Neural progenitor cell (in vitro differentiated cells): Measurements from ENCODE around the gene LACTBL1.

Experiments
- CTCF ChIP-seq: fragments of 200-600 bp; sonication (generic); IDR thresholded peaks from 2 replicates; pipeline ENCODE4 v1.5.1; 2017; ENCODE audit warnings: antibody characterized with exemption, mild to moderate bottlenecking
- EZH2phosphoT487 ChIP-seq: fragments of 200-600 bp; sonication (generic); IDR thresholded peaks from 2 replicates; pipeline ENCODE4 v1.6.1; 2017; ENCODE audit warnings: antibody characterized with exemption

DNA sequence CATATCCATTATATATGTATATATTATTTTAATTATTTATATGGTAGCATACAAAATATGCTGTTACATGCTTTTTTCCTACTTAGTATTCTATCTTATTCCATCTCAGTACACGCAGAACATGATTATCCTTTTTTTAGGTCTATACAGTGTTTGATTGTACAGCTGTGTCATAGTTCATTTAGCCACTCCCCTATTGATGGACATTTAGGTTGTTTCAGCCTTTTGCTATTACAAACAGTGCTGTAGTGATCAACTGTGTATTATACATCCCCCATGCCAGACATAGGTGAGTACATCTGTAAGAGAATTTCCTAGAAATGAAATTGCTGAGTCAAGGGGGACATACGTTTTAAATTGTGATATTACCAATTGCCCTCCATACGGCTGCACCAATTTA, 15.6 kb downstream of the LACTBL1 start:
- TF ChIP-seq EZH2phosphoT487 = no peak
- TF ChIP-seq CTCF = no peak
